Fibroblast of upper back skin (primary cell): ENCODE data around the gene METAP2.

Experiments
- DNase-seq: peaks from one replicate; pipeline ENCODE4 v3.0.0-alpha.2; 2013

The METAP2 gene

DNA sequence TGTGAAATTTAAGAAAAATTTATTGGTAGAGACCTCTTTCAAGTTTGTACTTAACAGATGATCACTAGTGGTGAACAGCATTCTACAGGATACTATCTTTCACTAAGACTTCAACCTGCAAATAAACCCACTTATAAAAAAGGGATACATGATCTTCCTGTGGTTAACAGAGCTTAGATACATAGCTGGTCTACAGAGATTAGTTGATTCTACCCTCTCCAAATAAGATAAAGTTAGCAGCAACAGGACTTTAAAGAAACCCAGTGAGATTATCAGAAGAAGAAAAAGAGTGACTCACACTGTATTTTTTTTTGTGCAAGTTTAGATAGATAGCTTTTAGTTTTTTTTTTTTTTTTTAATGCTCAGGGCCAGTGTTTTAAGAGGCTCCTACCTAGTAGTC, 42.8 kb downstream of the METAP2 start:
- DNase-seq, result no peak

DNA sequence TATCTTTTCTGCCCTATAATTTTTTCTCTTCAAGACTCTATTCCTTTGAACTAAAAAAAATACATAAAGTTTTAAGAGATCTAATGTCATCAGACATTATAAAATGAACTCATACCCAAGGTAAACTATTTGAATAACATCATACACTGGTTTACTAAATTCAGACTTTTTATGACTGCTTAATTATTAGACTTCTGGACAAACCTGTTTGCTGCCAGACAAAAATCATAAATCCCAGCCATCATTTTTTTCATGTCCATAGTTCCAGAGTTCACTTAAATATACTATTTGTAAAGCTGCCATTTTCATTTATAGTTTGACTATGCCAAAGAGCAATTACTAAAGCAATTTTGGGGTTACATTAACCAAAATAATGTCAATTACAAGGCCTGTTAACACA, 43.3 kb downstream of the METAP2 start:
- DNase-seq, result no peak

DNA sequence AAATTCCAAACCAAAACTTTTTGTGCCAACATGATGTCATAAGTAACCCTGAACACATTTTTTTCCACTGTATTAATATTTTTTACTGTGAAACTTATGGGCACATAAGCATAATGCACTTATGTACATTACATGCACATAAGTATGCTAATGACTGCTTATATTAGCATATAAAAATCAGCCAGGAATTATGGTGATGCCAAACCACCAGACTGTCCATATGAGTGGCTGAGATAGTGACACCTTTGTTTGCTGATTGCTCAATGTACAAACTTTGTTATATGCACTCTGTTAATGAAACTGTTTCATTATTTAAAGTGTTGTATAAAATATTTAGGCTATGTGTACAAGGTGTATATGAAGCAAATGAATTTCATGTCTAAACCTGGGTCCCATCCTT, 45.0 kb downstream of the METAP2 start:
- no peak for DNase-seq

DNA sequence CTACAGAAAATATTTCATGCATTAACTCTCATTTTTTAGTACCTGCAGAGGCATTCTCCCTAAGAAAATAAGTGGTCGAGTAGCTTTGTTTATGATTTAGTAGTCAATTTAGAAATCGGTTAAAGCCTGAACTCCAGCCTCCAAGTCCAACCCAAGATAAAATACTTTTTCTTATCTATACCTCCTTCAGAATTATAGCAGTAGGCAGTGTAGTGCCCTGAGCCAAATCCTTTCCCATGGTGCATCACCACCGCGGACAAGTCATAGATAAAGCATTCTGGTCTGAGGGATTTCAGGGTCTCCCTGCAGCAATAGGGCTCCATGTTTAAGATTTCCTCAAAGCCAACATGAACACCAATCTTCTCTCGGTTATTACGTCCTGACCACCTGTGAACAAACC, 46.9 kb downstream of the METAP2 start:
- DNase-seq, result no peak

DNA sequence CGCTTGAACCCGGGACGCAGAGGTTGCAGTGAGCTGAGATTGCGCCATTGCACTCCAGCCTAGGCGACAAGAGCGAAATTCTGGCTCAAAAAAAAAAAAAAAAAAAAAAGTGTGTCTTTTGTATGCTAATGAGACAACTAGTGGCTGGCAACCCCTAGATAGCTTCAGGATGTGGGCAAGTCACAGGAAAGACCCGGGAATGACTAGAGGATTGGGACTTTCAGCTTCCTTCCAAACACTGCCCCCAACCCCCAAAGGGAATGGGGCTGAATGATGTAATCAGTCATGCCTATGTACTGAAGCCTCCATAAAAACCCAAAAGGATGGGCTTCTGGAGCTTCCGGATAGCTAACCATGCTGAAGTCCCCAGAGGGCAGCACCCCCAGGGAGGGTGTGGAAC, 48.7 kb downstream of the METAP2 start:
- DNase-seq, result no peak

DNA sequence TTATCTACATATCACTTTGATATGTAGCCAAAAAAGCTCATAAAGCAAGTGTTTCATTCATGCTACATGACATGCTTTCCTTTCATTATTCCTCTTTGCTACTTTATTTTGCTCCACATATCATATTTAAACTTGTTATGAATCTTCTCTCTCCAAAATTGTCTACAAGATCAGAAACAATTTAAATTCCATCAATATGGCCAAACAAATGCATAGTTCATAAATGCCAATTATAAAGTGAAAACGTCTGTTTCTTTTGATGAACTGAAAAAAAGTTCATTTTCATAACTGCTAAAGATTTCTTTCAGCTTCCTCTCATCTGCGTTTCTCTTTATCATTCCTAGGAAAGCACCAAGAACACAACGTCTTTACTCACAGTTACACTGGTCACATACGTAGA, 54.5 kb downstream of the METAP2 start:
- DNase-seq, result no peak

DNA sequence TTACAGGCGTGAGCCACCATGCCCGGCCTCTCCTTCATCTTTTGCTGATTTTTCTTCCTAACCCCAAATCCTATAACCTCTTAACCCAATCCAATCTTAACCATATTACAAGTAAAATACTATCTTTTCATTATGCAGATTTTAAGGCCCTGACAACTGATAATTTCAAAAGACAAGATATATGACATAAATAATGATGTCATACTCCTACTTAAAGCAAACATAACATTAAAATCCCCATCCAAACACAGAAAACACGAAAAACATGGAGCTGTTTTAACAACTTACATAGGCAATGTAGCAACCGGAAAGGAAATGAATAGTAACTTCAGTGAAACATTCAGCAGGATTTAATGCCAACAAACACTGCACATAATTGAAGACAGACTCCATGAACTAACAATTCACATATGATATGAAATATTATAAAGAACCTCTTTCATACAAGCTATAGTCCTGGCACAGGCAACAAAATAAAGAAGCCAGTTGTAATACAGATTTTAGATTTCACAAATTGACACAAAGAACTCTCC, 55.8 kb downstream of the METAP2 start:
- DNase-seq, result peak; percentile 54

DNA sequence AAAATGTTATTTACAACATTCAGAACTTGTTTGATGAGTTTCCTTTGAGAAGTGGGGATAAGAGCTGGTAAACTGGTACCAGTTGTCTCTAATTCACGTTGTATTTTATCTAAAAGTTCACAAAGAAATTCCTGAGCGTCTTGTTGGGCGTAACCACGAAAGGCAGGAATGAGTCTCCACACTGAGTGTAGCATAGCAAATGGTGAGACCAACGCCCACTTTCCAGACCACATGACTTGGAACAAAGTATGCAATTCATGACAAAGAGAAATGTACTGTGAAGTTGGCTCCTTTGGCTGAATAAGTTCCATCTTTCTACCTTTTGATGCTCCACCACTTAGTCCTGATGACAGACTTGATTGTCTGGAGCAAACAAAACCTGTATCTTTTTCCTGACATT, 58.9 kb downstream of the METAP2 start:
- DNase-seq, result peak; percentile 66

DNA sequence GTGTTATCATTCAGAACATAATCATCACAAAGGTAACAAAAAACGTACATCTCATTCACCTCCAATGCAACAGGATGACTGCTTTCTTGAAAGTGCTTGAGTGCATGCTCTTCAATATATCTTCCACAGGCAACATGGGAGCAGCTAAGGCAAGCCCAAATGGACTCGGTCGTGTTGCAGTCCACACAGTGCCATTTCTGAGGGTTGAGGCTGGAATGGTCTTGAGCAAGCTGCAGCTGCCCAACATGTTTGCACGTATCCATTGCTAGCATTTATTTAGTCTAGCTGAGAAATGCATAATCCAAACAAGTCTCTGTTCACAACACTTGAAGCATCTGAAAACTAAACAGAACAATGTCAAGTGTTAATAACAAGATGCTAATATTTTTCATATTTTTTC, 60.0 kb downstream of the METAP2 start:
- no peak for DNase-seq

DNA sequence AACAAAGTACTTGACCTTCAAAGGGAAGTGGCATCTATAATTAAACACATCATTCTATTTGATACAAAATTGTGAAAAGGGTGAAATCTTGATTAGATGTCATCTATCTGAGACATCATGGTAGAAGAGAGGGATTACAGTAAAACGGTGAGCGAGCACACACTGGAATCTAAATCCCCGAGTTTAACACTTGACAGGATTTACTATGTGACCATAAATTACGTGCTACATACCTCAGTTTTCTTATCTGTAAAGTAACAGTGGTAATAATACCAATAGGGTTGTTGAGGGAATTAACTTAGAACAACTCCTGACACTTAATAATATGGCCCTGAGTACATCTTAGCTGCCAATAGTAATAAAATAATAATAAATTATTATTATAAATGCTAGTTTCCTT, 64.1 kb downstream of the METAP2 start:
- no peak for DNase-seq

DNA sequence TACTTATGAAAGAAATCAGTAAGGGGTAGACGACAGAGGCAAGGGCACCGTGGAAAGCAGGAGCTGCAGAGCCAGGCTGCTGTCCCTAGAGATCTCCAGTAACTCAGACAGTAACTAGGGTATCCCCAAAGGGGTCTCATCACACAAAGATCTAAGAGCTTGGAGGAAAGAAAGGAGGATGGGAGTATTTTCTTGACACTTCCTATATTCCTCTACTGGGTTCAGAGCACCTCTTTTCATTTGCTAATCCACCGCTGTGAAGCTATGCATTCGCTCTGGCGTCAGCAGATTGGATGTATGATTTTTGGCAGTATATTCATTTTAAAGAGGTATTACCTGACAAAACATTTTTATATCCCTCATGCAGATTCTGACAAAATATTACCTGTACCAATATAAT, 64.7 kb downstream of the METAP2 start:
- DNase-seq, result no peak

DNA sequence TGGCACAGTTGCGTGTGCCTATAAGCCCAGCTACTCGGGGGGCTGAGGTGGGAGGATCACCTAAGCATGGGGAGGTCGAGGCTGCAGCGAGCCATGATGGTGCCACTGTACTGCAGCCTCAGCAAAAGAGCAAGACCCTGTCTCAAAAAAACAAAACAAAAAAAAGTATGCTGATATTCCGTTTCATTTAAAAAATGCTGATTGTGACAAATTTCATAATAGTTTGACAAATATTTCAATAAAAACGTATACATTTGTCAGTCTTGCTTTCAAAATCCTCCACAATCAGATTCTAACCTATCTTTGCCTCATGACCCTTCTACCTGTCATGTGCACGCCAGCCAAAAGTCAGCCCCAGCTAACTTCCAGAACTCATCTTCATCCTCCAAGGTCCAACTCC, 67.5 kb downstream of the METAP2 start:
- DNase-seq, result no peak

DNA sequence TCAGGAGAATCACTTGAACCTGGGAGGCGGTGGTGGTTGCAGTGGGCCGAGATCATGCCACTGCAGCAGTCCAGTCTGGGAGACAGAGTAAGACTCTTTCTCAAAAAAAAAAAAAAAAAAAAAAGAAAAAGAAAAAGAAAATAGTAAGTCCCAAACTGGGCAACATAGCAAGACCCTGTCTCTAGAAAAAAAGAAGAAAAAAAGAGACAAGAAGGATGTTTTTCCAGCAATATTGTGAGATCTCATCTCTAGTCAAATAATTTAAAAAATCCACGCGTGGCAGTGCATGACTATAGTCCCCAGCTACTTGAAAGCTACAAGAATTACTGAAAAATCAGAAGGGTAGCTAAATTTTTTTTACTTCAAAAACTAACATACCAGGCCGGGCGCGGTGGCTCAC, 69.4 kb downstream of the METAP2 start:
- DNase-seq, result no peak

DNA sequence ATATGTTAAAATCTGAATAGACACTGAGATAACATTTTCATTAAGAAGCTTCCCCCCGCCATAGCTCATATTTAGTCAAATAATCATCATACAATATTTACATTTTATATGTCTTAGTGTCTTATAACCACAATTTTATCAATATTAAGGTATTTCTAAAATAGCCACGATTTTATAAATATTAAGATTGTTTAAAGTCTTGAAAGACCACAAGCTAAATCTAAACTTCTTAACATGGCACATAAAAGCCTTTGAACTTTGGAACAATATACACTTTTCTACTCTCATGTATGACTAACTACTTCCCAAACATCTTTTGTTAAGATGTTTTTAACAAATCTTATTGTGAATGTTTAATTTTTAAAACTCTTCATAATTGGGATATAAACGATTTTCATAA, 70.8 kb downstream of the METAP2 start:
- no peak for DNase-seq

DNA sequence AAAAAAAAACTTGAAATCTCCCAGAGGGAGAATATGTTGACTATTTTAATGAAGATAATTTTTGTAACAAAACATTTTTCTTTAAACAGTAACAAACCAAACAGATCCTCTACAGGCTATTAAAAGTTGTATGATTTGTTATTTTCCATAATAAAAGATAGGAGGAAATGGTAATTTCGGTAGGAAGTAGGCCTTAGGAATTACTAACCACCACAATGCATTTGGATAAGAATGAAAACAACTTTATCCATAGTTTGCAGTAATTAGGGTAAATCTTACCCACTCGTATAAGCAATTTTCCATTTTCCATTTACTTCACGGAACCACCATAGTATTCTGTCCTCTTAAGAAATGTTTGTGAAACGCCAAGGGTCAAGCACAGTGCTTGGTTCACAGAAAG, 71.4 kb downstream of the METAP2 start:
- DNase-seq, result no peak

DNA sequence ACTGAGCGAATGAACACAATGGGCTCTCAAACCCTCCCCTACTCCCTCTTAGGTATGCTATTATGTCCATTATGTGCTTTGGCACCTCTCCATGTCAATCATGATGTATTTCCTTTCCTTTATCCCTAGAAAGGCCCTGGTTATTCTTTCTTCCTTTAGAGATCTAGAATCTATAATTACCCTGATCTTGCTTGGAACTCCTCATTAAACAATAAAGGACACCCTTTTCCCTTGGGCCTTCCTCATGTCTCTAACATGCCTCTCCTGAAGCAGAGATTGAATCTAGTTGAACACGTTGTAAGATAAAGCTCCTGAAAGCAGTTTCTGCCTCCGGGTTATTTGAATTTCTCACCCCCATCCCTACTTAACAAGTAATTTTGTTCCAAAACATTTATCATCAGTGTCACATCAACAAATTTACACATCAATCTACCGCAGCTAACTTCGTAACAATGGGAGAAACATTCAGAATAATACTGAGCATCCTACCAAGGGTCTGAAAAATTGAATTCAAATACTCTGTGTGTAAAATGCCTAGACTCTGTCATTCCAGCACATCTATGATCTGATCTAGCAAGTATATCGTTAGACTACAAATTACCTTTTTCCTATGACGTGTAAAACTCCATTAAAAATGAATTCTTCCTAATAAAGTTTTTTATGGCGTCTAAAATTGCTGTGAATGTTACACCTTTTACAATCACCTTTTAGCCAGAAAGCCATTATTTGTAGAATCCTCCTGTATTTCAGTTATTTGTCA, 72.0 kb downstream of the METAP2 start:
- DNase-seq, result no peak

DNA sequence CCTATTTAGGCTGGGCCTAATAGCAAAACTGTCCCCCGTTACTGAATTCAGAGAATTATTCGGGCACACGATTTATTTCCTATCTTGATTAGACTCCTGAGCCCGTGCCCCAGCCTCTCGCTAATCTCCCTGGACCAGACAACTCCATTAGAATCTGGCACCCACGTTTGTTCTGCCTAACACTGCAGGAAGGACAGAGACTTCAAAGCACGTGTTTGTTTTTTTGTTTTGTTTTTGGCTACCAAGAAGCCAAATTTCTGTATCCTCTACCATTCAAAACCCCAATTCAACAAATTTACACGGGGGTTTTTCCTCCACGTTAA, 72.5 kb downstream of the METAP2 start:
- no peak for DNase-seq

DNA sequence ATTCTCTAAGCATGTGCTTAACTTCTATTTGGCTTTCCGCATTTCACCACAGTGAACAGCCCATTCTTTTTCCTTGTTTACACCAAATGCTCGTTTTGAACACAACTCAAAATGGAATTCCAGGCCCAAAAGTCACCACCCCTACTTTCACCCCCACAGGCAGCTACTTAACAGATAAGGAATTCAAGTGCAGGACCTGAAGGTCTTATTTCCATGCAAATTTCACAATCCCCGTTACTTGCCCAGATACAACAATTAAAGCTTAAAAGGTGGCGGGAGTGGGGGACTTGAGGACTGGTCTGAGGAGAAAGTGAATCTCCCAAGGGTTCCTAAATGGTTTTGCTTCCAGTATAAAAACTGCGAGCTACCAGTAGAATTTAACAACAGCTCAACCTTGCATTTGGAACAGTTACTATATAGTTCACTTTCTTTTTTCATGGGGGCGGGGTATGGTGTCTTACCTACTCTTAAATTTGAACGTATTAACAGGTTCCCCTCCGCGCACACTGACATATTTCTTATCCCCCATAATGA, 73.6 kb downstream of the METAP2 start:
- peak; percentile 30 for DNase-seq

DNA sequence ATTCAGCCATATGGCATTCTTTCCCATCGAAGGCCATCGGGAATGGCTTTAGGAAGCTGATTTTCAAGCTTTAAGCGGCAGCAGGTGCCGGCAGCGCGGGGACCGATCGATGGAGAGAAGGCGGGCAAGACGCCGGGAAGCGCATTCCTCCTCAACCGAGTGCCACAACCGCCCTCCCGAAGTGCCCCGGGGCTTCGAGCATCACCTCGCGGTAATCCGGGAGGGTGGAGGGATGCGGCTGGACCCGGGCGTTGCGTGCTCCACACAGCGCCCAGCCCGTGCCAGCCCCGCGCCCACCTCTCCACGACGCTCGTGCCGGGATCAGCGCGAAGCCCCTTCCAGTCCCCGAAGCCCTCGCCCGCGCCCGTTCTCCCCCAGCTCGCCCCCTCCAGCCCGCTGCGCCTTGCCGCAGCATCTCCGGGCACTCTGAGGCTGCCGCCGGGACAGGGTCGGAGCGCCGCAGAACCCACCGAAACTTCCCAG, 74.1 kb downstream of the METAP2 start:
- no peak for DNase-seq

DNA sequence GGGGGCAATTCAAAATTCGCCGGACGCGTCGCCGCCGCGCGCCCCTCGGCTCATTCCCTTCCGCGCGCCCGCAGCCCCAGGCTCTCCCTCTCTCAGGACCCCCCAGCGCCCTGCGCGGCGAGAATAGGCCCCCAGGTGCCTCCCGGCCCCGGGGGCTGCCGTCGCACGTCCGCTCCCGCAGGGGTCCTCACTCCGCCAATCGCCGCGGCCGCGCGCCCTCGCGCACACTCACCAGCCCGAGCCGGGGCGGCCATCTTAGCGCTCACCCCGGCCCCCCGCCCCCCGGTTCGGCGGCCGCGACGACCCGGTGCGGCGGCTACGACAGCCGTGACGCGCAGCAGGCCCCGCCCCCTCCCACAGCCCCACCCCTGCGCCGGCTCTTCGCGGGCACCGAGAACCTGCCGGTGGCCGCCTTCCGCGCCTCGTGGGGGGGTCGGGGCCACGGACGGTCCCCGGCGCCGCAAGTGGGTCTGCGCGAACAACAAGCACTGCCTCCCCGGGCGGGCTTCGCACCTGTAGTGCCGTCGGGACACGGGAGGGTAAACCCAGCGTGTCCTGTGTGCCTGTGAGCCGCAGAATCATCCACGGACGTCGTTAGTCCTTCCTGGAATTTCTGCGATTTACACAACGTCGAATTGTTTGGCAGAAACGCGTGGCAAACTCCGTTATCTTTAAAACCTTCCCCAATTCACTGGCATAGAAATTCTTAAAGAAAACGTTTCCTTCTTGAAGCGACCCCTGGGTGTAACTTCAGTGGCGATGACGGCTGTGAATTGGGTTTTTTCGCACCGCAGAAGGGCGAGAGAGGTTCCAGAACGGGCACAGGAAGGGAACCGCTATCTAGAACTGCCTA, 74.8 kb downstream of the METAP2 start:
- DNase-seq, result no peak

DNA sequence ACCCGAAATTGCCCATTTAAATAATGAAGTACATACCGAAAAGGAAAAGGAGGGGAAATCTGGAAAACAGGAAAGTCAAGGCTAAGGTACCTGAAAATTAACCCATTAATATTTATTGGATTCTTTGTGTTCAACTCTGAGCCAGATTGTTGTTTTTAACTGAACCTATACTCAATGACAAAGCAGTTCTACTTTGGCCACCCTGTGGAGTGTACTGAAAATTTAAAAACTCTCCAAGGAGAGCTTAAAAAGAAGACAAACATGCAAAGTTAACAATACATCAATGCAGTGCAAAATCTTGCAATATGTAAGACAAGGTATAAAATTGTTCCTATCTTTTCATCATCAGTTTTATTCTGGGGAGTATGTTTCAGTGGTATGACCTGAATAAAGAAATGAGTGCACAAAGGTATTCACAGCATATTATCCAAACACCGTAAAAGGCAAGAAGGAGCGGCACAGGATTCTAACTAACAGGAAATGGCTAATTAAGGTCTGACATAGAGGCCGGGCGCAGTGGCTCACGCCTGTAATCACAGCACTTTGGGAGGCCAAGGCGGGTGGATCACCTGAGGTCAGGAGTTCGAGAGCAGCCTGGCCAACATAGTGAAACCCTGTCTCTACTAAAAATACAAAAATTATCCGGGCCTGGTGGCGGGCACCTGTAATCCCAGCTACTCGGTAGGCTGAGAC, 75.6 kb downstream of the METAP2 start:
- no peak for DNase-seq

DNA sequence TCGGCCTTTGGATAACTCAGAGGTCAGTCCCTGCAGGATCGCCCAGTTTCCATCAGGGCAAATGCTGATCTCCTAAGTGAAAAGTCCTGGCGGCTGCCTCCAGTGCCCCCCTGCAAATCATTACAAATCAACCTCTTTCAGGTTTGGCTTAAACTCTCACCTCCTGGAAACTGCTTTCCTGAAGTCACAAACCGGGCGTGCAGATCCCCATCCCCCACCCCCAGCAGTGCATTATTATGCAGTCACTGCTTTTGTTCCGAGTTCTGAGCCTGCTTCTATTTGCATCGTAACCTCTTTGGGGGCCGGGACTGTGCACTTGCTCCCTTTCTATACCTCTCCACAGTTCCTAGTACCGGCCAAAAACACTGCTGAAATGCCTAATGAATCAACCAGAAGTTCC, 77.4 kb downstream of the METAP2 start, which contains the start of gene USP44:
USP44 (minus strand) TSS at position 172 of the 400 bp plus-strand sequence. CDS start 17,220 bp downstream, outside the sequence.
- DNase-seq, result no peak

DNA sequence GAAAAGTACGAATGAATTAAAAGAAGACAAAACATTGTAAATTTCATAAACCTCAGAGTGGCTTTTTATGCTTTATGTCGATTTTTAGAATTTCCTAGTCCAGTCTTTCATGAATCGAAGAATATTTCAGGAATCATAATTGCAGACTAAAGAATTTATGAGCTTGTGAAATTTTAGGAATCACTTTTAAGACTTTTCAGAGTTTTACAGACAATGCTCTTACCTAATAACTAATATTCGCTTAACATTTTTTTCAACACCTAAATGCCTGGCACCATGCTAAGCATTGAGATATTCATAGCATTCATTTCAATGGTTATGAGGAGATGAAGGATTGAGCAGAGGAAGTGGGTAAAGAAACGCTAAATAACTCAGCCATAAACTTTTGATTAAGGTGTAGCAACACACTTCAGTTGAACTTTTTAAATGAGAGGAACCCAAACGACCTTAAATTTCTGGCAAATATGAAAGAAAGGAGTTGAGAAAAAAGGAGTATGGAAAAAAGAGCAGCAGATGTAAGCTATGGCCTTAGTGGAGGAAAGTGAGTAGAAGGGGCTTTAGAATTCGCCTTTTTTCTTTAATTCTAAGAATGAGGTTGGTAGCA, 78.1 kb downstream of the METAP2 start:
- DNase-seq, result no peak
